ENCODE data around the gene KATNIP.

DNA sequence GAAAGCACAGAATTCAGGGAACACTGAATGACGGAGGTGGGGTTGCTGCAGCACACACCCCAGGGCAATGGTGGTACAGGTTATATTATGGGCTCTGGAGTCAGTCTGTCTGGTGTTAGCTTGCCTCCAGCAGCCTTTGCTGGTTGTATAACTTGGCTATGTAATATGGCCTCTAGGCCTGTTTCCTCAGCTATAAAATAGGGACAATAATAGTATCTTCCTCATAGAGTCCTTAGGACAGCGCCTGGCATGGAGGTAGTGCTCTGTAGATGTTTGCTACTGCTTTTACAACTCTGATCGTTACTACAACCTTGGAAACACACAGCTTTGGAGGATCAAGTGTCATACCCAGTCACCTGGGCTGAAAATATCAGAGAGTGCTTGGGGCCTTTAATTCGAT is 31.7 kb upstream of the KATNIP start:
- no peak for TF ChIP-seq EZH2 (IDR thresholded peaks at IDR 0.05; ENCODE audit: low read length)
- TF ChIP-seq, protein P1, sequence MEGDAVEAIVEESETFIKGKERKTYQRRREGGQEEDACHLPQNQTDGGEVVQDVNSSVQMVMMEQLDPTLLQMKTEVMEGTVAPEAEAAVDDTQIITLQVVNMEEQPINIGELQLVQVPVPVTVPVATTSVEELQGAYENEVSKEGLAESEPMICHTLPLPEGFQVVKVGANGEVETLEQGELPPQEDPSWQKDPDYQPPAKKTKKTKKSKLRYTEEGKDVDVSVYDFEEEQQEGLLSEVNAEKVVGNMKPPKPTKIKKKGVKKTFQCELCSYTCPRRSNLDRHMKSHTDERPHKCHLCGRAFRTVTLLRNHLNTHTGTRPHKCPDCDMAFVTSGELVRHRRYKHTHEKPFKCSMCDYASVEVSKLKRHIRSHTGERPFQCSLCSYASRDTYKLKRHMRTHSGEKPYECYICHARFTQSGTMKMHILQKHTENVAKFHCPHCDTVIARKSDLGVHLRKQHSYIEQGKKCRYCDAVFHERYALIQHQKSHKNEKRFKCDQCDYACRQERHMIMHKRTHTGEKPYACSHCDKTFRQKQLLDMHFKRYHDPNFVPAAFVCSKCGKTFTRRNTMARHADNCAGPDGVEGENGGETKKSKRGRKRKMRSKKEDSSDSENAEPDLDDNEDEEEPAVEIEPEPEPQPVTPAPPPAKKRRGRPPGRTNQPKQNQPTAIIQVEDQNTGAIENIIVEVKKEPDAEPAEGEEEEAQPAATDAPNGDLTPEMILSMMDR (optimal IDR thresholded peaks at IDR 0.05 in 1 of 3, IDR thresholded peaks at IDR 0.05 in 1 of 3, conservative IDR thresholded peaks at IDR 0.05 in 1 of 3; ENCODE audit: extremely low read depth in 1 of 3, insufficient read depth in 2 of 3, low read length in 3 of 3), result no peak
